ENCODE results near the gene CAPS2.

CAPS2 gene

DNA sequence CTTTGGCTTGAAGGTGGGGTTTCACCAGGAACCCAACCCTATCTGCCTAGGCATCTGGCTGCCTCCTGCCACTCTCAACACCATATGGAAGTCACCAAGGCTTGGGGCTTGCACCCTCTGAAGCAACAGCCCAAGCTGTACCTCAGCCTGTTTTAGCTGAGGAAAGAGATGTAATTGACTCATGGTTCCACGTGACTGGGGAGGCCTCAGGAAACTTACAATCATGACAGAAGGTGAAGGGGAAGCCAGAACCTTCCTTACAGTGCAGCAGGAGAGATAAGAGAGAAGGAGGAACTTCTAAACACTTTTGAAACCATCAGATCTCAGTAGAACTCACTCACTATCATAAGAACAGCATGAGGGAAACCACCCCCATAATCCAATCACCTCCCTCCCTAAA, 31.3 kb upstream of the CAPS2 start:
- no peak for TF ChIP-seq FOXP2 (optimal IDR thresholded peaks at IDR 0.05; ENCODE audit: borderline replicate concordance, extremely low read depth, extremely low read length, insufficient read depth)
- TF ChIP-seq POLR2AphosphoS5 (IDR thresholded peaks at IDR 0.05; ENCODE audit: low read depth, low read length), result no peak
- TF ChIP-seq, protein P1, sequence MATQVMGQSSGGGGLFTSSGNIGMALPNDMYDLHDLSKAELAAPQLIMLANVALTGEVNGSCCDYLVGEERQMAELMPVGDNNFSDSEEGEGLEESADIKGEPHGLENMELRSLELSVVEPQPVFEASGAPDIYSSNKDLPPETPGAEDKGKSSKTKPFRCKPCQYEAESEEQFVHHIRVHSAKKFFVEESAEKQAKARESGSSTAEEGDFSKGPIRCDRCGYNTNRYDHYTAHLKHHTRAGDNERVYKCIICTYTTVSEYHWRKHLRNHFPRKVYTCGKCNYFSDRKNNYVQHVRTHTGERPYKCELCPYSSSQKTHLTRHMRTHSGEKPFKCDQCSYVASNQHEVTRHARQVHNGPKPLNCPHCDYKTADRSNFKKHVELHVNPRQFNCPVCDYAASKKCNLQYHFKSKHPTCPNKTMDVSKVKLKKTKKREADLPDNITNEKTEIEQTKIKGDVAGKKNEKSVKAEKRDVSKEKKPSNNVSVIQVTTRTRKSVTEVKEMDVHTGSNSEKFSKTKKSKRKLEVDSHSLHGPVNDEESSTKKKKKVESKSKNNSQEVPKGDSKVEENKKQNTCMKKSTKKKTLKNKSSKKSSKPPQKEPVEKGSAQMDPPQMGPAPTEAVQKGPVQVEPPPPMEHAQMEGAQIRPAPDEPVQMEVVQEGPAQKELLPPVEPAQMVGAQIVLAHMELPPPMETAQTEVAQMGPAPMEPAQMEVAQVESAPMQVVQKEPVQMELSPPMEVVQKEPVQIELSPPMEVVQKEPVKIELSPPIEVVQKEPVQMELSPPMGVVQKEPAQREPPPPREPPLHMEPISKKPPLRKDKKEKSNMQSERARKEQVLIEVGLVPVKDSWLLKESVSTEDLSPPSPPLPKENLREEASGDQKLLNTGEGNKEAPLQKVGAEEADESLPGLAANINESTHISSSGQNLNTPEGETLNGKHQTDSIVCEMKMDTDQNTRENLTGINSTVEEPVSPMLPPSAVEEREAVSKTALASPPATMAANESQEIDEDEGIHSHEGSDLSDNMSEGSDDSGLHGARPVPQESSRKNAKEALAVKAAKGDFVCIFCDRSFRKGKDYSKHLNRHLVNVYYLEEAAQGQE (IDR thresholded peaks at IDR 0.05; ENCODE audit: insufficient read depth in 1 of 2, low read depth in 2 of 2, low read length in 2 of 2), result no peak
- TF ChIP-seq SIN3A (IDR thresholded peaks at IDR 0.05; ENCODE audit: borderline replicate concordance, insufficient read depth, low read length), result no peak
- TF ChIP-seq TAF1 (IDR thresholded peaks at IDR 0.05; ENCODE audit: borderline replicate concordance, insufficient read depth, low read length), result no peak

DNA sequence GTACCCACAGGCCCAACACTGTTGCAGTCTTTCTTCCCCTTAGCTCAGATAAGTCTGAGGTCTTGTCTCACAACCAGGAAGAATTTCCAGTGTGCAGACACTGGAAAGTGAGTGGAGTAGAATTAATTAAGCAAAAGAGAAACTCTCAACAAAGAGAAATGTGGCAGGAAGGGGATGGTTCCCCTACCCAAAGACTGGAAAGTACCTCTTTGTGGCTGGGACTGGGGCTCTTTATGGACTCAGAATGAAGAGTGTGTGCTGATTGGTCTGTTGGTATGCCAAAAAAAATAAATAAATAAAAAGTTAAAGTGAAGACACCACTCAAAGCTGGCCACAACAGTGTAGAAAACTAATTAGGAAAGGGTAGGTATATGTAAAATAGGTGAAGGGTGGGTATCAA, 30.8 kb upstream of the CAPS2 start:
- TF ChIP-seq TAF1 (IDR thresholded peaks at IDR 0.05; ENCODE audit: borderline replicate concordance, insufficient read depth, low read length) (no peak), SIN3A (IDR thresholded peaks at IDR 0.05; ENCODE audit: borderline replicate concordance, insufficient read depth, low read length) (no peak), FOXP2 (optimal IDR thresholded peaks at IDR 0.05; ENCODE audit: borderline replicate concordance, extremely low read depth, extremely low read length, insufficient read depth) (no peak), POLR2AphosphoS5 (IDR thresholded peaks at IDR 0.05; ENCODE audit: low read depth, low read length) (no peak)
- TF ChIP-seq, protein P1 (IDR thresholded peaks at IDR 0.05; ENCODE audit: insufficient read depth in 1 of 2, low read depth in 2 of 2, low read length in 2 of 2), result no peak

DNA sequence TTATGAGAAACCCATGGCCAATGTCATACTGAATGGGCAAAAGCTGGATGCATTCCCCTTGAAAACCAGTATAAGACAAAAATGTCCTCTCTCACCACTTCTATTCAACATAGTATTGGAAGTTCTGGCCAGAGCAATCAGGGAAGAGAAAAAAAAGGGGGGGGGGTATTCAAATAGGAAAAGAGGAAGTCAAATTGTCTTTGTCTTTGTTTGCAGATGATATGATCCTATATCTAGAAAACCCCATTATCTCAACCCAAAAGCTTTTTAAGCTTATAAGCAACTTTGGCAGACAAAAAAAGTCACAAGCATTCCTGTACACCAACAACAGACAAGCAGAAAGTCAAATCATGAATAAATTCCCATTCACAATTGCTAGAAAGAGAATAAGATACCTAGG, 23.9 kb upstream of the CAPS2 start:
- TF ChIP-seq POLR2AphosphoS5 (IDR thresholded peaks at IDR 0.05; ENCODE audit: low read depth, low read length) (no peak), SIN3A (IDR thresholded peaks at IDR 0.05; ENCODE audit: borderline replicate concordance, insufficient read depth, low read length) (no peak)

DNA sequence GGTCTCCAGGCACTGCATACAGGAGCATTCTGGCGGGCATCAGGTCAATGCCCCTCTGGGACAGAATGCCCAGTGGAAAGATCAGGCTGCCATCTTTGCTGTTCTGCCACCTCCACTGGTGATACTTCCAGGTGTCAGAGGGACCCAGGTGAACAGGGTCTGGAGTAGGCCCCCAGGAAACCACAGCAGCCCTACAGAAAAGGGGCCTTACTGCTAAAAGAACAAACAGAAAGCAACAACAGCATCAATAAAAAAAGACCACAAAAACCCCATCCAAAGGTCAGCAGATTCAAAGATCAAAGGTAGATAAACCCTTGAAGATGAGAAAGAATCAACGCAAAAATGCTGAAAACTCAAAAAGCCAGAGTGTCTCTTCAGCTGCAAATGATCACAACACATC, 20.3 kb upstream of the CAPS2 start:
- TF ChIP-seq FOXP2 (optimal IDR thresholded peaks at IDR 0.05; ENCODE audit: borderline replicate concordance, extremely low read depth, extremely low read length, insufficient read depth) (no peak), TAF1 (IDR thresholded peaks at IDR 0.05; ENCODE audit: borderline replicate concordance, insufficient read depth, low read length) (no peak), SIN3A (IDR thresholded peaks at IDR 0.05; ENCODE audit: borderline replicate concordance, insufficient read depth, low read length) (no peak)
- TF ChIP-seq, protein P1 (IDR thresholded peaks at IDR 0.05; ENCODE audit: insufficient read depth in 1 of 2, low read depth in 2 of 2, low read length in 2 of 2), result no peak

DNA sequence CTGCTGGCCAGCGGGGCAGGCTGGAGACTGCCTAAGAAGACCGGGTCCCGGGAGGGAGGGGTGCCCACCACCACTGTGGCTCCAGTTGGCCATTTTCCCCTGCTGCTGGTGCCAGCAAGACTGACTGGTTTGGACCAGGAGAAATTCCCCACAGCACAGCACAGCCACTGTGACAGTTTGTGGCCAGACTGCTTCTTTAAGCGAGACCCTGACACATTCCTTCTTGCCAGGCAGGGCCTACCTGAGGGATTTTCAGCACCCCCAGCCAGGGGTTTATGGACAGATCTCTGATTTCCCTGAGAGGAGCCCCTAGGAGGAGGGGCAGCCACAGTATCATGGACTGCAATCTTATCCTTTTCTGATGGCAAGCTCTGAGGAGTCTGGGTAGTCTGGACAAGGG, 19.8 kb upstream of the CAPS2 start:
- TF ChIP-seq TAF1 (IDR thresholded peaks at IDR 0.05; ENCODE audit: borderline replicate concordance, insufficient read depth, low read length), result no peak
- TF ChIP-seq SIN3A (IDR thresholded peaks at IDR 0.05; ENCODE audit: borderline replicate concordance, insufficient read depth, low read length), result no peak
- TF ChIP-seq, protein P1 (IDR thresholded peaks at IDR 0.05; ENCODE audit: insufficient read depth in 1 of 2, low read depth in 2 of 2, low read length in 2 of 2), result no peak
- TF ChIP-seq POLR2AphosphoS5 (IDR thresholded peaks at IDR 0.05; ENCODE audit: low read depth, low read length), result no peak
- no peak for TF ChIP-seq FOXP2 (optimal IDR thresholded peaks at IDR 0.05; ENCODE audit: borderline replicate concordance, extremely low read depth, extremely low read length, insufficient read depth)

Data from PFSK-1 (cell line).